ENCODE results near the gene MOG.

DNA sequence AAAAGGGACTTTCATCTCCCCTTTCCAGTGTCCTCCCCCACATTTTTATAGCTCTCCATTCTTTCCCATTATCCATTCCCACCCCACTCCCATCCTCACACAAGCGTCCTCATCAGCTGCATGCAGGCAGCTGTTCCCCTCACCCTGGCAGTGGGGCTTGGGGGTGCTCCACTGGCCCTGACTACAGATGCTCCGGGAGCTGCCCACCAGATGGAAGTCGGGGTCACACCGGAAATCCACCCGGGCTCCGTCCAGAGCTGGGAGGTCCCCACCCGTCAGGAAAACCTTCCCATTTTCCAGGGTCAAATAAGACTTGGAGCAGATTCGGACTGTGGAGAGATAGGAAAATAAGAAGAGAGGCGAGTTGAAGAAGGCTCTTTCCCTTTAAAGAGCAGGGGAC lies 26.6 kb upstream of the MOG start:
- TF ChIP-seq EP300 (IDR thresholded peaks at IDR 0.05; ENCODE audit: borderline replicate concordance) (no peak), TAF1 (IDR thresholded peaks at IDR 0.05; ENCODE audit: low read depth) (no peak), RAD21 (IDR thresholded peaks at IDR 0.05; ENCODE audit: low read depth) (no peak), FOXM1 (IDR thresholded peaks at IDR 0.05; ENCODE audit: borderline replicate concordance, low read depth) (no peak), TEAD4 (IDR thresholded peaks at IDR 0.05) (no peak), EGR1 (IDR thresholded peaks at IDR 0.05) (no peak), CEBPB (IDR thresholded peaks at IDR 0.05) (no peak), TCF12 (IDR thresholded peaks at IDR 0.05; ENCODE audit: low read depth) (no peak)
- TF ChIP-seq, protein P1, sequence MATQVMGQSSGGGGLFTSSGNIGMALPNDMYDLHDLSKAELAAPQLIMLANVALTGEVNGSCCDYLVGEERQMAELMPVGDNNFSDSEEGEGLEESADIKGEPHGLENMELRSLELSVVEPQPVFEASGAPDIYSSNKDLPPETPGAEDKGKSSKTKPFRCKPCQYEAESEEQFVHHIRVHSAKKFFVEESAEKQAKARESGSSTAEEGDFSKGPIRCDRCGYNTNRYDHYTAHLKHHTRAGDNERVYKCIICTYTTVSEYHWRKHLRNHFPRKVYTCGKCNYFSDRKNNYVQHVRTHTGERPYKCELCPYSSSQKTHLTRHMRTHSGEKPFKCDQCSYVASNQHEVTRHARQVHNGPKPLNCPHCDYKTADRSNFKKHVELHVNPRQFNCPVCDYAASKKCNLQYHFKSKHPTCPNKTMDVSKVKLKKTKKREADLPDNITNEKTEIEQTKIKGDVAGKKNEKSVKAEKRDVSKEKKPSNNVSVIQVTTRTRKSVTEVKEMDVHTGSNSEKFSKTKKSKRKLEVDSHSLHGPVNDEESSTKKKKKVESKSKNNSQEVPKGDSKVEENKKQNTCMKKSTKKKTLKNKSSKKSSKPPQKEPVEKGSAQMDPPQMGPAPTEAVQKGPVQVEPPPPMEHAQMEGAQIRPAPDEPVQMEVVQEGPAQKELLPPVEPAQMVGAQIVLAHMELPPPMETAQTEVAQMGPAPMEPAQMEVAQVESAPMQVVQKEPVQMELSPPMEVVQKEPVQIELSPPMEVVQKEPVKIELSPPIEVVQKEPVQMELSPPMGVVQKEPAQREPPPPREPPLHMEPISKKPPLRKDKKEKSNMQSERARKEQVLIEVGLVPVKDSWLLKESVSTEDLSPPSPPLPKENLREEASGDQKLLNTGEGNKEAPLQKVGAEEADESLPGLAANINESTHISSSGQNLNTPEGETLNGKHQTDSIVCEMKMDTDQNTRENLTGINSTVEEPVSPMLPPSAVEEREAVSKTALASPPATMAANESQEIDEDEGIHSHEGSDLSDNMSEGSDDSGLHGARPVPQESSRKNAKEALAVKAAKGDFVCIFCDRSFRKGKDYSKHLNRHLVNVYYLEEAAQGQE (IDR thresholded peaks at IDR 0.05; ENCODE audit: low read depth), result no peak
